HG03575 (cell line): ENCODE measurements around the gene VPS13D.
"Not testable (repeated sequence)": the region's sequence is repeated elsewhere in the genome, so short reads cannot be mapped to it uniquely, and the experiment has no call there.

ENCODE experiments used
- ATAC-seq: cut with Tn5 transposase; IDR thresholded peaks from one replicate; pipeline ENCODE4 v1.9.1; 2021; ENCODE audit not compliant: unreplicated experiment, insufficient number of reproducible peaks, low FRiP score; ENCODE audit errors: extremely low read depth

Gene VPS13D

DNA sequence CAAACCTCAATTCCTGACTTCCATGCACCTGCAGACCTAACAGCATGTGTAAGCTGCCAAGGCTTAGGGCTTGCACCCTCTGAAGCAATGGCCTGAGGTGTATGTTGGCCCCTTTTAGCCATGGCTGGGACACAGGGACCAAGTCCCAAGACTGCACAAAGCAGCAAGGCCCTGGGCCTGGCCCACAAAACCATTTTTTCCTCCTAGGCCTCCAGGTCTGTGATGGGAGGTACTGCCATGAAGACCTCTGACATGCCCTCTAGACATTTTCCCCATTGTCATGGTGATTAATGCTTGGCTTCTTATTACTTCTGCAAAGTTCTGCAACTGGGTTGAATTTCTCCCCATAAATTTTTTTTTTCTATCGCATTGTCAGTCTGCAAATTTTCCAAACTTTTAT is 7.1 kb upstream of the VPS13D start:
- ATAC-seq, result not testable (repeated sequence)

DNA sequence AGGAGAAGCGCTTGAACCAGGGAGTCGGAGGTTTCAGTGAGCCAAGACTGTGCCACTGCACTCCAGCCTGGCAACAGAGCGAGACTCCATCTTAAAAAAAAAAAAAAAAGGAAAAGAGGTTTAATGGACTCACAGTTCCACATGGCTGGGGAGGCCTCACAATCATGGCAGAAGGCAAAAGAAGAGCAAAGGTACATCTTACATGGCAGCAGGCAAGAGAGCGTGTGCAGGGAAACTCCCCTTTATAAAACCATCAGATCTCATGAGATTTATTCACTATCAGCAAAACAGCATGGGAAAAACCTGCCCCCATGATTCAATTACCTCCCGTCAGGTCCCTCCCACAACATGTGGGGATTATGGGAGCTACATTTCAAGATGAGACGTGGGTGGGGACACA is 5.7 kb upstream of the VPS13D start:
- not testable (repeated sequence) for ATAC-seq

DNA sequence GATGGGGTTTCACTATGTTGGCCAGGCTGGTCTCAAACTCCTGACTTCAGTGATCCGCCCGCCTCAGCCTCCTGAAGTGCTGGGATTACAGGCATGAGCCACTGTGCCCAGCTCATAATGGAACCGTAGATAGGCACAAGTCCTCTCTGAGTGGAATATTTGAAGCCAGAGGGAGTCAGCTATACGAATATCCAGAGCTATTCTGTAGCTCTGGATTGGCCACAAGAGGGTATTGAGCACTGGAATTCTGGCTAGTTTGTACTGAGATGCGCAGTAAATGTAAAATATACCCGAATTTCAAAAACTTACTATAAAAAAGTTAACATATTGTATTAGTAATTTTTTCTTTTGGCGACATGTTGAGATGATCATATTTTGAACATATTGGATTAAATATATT is 851 bp upstream of the VPS13D start:
- no peak for ATAC-seq

DNA sequence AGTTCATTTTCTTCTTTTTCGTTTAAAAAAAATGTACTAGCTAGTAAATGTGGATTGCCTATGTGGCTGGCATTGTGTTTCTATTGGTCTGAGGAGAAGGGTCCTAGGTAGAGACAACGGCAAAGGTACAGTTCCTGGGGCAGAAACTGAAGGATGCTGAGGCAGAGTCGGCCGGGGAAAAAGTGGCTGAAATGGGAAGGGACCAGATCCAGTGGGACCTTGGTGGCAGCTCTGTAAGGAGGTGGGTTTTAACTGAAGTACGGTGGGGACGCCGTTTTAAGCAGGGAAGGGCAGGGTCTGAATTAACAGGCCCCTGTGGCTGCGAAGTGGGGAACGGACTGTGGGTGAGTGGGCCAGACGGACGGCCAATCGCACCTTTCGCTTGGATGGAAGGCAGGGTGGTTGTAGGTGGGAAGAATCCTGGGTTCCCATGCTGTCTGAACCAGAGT is 420 bp upstream of the VPS13D start:
- ATAC-seq, result no peak

DNA sequence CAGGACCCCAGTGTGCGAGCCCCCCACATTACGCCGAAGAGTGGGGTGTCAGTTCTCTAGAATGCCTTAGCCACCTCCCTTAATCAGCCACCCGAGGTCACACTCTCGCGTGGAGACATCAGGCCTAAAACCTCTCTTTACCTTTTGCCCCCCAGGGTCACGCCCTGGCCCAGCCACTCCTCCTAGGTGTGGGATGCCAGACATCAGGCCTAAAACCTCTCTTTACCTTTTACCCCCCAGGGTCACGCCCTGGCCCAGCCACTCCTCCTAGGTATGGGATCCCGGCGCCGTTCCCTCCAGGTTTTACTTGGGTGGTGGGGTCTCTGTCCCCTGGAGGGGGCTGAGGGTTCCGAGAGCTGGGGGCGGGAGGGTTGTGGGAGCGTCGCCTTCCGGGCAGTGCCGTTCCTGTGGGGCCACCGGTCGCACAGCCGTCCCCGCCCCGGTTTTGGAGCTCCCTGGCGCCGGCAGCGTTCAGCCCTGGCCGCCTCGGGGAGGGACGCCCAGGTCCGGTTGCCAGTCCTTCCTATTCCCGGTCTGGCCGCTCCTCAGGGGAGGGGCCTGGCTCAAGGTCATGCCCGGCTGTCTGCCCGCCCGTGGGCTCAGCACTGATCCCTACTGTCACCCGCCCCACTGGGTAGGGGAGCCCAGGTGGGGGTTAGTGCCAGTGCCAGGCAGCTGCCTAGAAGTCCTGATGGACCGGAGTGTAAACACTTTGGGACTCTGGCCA is 882 bp downstream of the VPS13D start:
- ATAC-seq, result no peak

DNA sequence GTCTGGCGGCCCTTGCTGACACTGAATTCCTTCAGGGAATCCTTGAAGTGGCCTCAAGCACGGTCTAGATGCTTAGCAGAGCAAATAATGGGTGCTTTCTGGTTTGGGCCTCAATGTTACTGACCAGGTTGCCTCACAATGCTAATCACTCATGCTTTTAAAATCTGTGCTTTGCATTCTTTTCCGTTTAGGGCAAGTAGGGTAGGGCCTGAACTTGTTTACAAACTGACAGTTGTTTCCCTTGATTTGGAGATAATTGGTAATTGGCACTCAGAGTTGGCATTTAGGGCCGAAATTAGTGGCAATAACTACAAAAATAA is 1.4 kb downstream of the VPS13D start:
- ATAC-seq, result no peak

DNA sequence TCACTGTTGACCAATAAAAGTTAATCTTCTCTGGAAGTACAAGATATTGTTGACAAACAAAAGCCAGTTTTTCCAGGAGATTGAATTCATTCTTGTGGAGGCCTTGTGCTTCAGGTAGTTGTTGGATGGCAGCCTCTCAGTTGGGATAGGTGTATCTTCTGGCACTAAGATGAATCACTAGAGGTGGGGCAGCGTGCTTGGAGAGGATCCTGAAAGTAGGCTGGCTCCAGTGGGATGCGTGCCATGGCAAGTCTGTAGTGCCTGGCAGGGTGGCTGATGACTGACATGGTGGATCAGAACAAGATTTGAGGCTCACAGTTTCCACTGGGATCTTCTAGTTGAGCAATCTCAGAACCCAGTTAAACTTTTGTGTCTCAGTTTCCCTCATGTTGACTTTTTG is 2.4 kb downstream of the VPS13D start:
- ATAC-seq, result no peak

DNA sequence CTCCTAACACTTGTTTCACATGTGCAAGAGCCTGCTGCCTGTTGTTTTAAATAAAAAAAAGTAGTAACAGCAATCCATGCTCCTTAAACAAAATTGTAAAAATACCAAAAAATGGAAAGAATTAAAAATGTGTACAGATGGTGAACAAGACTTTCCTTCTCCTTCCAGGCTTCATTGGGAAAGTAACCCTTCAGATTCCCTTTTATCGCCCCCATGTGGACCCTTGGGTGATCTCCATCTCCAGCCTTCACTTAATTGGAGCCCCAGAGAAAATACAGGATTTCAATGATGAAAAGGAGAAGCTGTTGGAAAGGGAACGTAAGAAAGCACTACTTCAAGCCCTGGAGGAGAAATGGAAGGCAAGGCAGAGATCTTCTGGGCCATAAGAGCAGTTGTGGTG is 14.2 kb downstream of the VPS13D start:
- no peak for ATAC-seq

DNA sequence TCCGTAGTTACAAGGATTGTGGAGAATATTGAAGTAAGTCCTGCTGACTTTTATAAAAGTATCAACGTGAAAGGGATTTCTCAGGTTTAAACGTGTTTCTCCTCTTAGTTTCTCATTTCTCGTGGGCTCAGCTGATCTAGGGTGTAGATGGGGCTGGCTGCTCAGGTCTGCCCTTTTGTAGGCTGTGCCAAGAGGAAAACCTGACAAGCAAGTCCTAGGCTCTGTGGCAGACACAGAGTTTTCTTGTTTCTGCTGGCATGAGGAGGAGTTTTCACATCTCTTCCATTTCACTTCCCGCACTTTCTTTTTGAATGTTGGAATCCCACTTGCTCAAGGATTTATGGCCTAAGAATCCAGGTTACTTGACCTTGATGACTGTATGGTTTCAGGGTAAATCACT is 14.8 kb downstream of the VPS13D start:
- ATAC-seq, result no peak

DNA sequence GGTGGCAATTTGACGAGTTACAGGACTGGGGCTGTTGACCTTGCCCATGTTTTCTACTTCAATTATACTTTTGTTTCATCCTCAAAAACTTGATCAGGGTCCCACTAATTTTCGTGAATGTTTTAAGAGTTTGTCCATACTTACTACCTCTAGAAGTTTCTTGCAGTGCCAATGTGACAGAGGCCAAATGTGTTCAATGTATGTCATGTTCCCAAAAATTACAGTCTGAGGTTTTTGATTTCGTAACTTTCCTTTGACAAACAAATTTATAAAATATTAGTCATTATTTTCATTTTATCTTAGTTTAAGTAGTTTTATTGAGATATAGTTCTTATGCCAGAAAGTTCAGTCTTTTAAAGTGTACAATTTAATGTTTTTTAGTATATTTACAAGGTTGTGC is 15.3 kb downstream of the VPS13D start:
- no peak for ATAC-seq

DNA sequence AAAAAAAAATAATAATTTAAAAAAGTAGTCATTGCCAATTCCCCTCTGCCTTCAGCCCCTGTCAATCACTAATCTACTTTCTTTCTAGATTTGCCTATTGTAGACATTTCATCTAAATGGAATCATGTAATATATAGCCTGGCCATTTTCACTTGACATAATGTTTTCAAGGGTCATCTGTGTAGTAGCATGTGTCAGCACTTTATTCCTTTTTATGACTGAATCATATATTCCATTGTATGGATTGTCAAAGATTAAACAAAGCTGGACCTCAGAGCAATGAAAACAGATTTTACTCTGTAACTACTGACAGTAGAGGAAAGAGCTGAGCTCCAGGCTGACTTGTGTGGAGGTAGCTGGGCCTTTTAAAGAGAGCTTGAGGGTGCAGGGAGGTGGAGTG is 15.9 kb downstream of the VPS13D start:
- no peak for ATAC-seq

DNA sequence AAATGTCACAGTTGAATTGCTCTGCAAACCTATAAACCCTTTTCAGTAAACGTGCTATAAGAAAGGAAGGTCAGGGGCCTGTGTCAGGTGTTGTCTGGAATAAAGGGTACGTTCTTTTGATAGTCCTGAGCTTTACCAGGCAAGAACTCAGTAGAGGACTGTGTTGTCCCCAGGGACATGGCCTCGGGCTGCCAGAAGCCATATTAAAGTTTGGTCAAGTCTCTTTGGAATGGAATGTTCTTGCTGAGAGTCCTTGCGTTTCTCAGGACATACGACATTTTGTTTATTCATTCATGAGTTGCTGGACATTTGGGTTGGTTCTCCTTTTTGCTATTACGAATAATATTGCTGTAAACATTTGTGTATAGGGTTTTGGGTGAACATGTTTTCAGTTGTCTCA is 16.8 kb downstream of the VPS13D start:
- no peak for ATAC-seq

DNA sequence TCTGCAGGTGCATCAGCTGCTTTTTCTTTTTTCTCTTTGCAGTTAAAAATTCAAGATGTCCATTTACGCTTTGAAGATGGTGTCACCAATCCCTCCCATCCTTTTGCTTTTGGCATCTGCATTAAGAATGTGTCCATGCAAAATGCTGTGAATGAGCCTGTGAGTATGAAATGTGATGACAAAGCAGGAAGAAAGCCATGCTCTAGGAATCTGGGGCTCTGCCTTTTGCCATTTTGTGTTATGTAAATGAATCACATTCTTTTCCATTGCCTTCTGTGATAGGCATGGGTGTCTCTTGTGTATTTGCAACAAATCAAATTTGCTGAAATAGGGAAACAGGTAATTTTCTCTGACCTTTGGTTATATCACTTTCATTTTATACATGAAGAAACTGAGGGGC is 19.4 kb downstream of the VPS13D start:
- no peak for ATAC-seq

DNA sequence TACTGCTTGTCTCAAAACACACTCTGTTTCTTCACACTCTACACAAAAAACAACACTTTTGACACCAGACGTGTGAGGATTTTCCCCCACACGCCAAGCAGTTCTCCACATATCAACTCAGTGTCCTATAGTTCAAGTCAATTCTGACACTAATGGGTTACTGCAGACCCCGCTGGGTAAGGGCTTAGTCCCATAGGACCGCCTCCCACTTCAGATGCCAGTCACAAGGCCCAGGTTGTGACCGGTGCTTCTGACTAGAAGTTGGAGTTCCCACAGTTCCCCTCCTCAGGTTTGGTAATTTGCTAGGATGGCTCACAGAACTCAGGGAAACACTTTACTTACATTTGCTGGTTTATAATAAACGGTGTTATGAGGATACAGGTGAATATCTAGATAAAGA is 19.9 kb downstream of the VPS13D start:
- no peak for ATAC-seq

DNA sequence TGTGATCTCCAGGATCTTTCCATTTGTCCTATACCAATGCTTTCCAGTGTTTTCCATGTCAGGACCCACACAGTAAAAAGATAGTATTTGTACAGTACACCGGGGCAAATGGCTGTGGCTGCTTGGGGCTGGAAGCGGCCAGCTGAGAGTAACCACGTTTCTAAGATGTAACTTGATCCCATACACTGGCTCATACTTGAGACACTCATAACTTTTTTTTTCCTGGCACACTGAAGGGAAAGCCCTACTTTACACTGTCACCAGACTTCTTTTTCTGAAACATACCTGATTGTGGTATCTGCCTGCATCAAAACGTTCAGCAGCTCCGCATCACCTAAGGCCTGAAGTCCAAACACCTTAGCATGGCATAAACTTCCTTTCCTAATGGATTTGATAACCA is 21.6 kb downstream of the VPS13D start:
- ATAC-seq, result no peak

DNA sequence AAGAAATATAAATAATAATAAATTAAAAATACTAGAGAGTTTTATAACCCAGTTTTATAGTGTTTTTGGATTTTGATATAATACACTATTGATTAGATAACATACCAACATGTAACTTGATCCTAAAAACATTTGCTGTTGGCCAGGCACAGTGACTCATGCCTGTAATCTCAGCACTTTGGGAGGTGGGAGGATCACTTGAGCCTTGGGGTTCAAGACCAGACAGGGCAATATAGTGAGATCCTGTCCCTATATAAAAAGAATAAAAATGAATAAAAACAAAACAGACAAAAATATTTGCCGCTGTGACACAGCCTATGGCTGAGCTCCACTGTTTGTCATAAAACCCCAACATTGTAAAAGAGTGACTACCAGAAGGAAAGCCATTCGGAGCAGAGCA is 26.1 kb downstream of the VPS13D start:
- ATAC-seq, result no peak

DNA sequence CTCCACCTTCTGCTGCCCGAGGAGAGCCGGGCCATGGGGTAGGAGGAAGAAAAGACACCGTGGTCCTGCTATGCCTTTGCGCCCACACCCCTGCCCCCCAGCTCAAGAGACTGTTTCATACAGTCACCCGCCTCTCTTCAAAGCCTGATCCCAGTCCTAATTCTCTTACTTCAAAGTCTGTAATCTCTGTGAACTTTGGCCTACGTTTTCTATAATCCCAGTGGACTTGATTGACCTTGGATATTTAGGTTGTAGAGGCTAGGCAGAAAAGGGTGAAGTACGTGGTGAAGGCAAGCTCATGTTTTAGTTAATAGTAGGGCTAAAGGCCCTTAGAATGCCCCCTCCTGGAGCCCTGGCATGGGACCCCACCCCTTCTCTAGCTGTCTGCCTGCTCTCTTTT is 28.4 kb downstream of the VPS13D start:
- ATAC-seq, result no peak

DNA sequence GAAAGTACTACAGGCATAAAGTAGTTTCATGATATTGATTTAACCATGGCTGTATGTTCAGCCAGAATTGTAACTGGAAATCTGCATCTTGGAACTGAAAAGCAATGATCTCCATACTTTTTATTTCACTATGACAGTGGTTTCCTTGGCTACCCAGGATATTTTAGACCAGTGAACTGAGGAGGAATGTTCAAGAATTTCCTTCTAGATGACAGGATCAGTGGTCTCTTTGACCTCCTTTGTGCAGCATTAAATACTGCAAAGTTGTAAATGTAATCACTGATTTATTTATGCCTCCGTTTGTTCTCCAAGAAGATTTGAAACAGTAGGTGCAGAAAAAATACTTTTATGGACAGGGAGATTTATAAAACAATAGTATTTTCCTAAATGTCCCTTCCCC is 39.5 kb downstream of the VPS13D start:
- ATAC-seq, result no peak

DNA sequence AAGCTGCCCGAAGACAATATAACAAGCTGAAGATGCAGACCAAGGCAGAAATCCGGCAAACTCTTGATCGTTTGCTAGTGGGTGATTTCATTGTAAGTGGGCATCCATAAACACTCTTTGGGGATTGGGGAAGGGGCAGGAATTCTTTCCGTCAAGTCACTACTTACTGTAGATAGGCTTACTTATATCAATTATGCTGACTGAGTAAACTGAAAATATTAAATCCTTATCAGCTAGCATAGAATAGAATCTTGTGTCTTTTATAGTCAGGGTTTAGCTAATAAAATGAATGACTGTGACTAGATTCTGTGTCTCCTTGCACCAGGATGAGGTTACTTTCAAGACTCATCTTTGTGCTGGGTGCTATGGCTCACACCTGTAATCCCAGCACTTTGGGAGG is 41.2 kb downstream of the VPS13D start:
- ATAC-seq, result no peak

DNA sequence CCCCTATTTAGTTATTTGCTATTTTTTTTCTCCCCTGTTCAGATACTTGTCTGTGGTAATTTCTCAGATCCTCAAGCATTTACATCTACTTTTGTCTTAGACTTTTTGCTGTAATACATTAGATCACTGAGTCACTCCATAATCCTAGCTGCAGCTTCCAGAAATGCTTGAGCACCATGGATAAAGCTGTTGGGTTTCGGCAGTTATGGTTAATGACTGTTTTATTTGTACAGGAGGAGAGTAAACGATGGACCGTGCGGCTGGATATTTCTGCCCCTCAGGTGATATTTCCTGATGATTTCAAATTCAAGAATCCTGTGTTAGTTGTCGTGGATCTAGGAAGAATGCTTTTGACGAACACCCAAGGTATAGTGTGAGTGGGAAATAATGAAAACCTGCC is 42.9 kb downstream of the VPS13D start:
- ATAC-seq, result no peak

DNA sequence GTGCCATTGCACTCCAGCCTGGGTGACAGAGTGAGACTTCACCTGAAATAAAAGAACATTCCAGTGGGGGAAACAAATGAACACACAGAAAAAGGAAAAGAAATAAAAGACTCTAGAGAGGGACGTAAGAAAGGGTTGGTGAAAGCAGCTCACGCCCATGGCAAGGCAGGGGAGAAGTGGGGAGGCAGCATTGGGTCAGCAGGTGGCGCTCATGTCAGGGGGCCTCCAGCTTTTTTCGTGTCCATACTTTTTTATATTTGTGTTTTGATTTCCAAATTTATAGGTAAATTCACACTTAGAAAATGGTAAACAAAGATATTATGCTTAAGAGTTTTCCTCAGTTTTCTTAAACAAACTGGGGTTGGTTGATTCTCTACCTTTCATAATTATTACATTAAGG is 45.5 kb downstream of the VPS13D start:
- ATAC-seq, result no peak
